Fibroblast of pulmonary artery (primary cell): ENCODE data around the gene CCNJL.

Source experiments
- DNase-seq: peaks from one replicate; pipeline ENCODE4 v3.0.0-alpha.2; 2010; ENCODE audit warnings: low read depth
- H3K4me3 ChIP-seq: replicated peaks from 2 replicates; pipeline ENCODE4 v1.5.1; 2011; ENCODE audit warnings: low read depth, mild to moderate bottlenecking, control low read depth, low read length, moderate library complexity
- TF ChIP-seq, protein P1 (sequence below): IDR thresholded peaks from 2 replicates; pipeline ENCODE4 v1.5.1; 2011; ENCODE audit warnings: mild to moderate bottlenecking, control low read depth, low read length, inconsistent platforms; ENCODE audit errors: missing control alignments

CCNJL gene, protein sequence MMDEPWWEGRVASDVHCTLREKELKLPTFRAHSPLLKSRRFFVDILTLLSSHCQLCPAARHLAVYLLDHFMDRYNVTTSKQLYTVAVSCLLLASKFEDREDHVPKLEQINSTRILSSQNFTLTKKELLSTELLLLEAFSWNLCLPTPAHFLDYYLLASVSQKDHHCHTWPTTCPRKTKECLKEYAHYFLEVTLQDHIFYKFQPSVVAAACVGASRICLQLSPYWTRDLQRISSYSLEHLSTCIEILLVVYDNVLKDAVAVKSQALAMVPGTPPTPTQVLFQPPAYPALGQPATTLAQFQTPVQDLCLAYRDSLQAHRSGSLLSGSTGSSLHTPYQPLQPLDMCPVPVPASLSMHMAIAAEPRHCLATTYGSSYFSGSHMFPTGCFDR

DNA sequence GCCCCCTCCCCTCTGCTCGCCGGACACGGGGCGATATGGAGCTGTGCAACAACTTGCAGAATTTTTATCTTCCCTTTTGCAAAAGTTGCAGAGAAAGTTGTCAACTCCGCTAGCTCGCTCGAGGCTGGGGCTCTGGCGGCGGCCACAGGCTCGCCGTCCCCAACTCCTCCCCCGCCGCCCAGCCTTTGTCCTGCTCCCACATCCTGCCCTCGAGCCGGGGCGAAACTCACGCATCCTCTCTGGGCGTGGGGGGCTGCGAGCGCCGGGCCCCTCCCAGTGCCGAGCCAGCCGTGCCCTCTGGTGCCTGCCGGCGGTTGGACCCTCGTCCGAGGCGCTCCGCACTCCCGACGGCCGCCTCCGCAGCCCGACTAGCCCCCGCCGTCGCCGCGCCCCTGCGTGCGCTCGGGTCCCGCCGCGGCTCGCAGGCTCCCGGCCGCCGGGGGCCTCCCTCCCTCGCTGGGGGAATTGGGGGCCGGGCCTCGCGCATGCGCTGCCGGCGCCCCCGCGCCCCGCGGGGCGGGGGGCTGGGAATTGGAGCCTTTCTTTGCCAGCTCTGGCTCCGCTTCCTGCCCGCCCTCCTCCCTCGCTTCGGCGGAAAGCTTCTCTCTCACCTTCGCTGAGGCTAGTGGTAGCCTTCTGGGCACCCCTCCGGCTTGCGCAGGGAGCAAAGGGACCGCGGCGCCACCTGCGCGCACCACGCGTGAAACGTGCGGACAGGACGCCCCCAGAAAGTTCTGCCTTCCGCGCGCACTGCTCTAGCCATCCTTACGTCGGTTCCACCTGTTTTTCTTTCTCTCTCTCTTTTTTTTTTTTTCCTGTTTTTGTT lies at the start of gene CCNJL:
Gene CCNJL (minus strand): TSS at position 431 of the 826 bp plus-strand sequence. CDS start 641 bp downstream, outside the sequence.
- peak; percentile 43 for DNase-seq
- TF ChIP-seq, protein P1, sequence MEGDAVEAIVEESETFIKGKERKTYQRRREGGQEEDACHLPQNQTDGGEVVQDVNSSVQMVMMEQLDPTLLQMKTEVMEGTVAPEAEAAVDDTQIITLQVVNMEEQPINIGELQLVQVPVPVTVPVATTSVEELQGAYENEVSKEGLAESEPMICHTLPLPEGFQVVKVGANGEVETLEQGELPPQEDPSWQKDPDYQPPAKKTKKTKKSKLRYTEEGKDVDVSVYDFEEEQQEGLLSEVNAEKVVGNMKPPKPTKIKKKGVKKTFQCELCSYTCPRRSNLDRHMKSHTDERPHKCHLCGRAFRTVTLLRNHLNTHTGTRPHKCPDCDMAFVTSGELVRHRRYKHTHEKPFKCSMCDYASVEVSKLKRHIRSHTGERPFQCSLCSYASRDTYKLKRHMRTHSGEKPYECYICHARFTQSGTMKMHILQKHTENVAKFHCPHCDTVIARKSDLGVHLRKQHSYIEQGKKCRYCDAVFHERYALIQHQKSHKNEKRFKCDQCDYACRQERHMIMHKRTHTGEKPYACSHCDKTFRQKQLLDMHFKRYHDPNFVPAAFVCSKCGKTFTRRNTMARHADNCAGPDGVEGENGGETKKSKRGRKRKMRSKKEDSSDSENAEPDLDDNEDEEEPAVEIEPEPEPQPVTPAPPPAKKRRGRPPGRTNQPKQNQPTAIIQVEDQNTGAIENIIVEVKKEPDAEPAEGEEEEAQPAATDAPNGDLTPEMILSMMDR = no peak
- H3K4me3 ChIP-seq = peak within 1 kb of the TSS; percentile 65

- no peak overlapping the region for H3K4me3 ChIP-seq
- no peak for DNase-seq
- TF ChIP-seq, protein P1 = no peak
Observed at GRCh38 chr5:160361624-160362228, 49.4 kb upstream of the CCNJL start.

DNA sequence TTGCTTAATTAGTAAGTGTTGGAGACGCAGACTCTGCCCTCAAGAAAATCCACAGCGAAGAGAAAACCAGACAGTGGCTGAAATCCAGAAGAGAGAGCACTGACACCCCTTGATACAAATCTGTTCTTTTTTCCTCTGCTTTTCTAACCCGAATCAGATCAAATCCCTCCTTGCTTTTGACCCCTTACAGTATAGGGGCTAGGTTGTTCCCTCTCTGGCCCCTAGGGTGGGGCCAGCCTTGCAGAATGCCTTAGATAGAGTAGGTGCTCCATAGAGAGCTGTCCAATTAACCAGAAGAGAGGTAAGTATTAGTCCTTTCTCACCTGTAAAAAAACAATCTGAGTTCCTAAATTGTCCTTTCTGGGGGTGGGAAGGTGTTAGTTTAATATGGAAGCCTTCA lies 47.9 kb upstream of the CCNJL start:
- no peak overlapping the region for H3K4me3 ChIP-seq
- TF ChIP-seq, protein P1 = no peak
- no peak for DNase-seq

DNA sequence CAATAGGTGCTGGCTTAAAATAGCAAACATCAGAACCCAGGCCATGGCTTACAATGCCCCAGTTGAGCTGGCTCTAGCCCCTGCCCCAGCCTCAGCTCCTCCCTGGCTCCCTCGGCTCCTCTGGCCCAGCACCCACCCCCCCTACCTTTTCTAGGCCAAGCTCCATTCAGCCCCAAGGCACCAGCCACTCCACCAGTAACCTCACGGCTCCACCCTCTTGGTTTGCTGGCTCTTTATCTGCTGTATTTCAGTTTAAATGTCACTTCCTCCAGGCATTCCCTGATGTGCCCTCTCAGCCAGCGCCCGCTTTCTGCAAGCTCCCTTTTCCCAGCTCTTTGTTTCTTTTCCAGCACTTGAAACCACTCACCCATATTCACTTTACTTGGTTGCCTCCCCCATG lies 47.5 kb upstream of the CCNJL start:
- H3K4me3 ChIP-seq = no peak overlapping the region
- no peak for DNase-seq
- TF ChIP-seq, protein P1 = no peak

- DNase-seq = no peak
- no peak overlapping the region for H3K4me3 ChIP-seq
- TF ChIP-seq, protein P1 = no peak
Observed at GRCh38 chr5:160359242-160359641, 46.9 kb upstream of the CCNJL start.

DNA sequence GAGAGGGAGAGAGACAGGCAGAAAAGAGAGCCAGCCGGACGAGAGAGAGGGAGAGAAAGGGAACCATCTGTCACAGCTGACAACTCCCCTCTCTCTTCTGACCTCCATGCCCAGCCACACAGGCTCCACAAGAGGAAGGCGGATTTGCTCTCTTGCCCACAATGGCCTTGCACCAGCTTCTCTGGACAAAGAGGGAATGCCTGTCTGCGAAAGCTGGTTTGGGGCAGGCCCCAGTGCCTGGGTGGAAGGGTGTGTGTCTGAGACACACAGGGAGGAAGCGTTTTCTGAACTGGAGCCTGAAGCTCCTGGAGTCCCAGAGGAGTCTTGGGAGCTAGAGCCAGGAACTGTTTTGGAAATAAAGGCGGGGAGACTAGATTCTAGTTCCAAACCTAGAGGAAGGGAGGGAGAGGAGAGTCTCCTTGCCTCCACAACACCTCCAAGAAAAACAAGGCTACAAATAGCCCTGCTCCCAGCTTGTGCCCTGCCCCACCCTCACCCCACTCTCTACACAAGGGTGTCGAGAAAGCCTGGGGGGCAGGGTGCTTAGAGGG lies 45.6 kb upstream of the CCNJL start:
- no peak overlapping the region for H3K4me3 ChIP-seq
- TF ChIP-seq, protein P1 = no peak
- DNase-seq = no peak
